Measurements from ENCODE around the gene TNFRSF25.
"Not testable (repeated sequence)": the region's sequence is repeated elsewhere in the genome, so short reads cannot be mapped to it uniquely, and the experiment has no call there.

Gene TNFRSF25

DNA sequence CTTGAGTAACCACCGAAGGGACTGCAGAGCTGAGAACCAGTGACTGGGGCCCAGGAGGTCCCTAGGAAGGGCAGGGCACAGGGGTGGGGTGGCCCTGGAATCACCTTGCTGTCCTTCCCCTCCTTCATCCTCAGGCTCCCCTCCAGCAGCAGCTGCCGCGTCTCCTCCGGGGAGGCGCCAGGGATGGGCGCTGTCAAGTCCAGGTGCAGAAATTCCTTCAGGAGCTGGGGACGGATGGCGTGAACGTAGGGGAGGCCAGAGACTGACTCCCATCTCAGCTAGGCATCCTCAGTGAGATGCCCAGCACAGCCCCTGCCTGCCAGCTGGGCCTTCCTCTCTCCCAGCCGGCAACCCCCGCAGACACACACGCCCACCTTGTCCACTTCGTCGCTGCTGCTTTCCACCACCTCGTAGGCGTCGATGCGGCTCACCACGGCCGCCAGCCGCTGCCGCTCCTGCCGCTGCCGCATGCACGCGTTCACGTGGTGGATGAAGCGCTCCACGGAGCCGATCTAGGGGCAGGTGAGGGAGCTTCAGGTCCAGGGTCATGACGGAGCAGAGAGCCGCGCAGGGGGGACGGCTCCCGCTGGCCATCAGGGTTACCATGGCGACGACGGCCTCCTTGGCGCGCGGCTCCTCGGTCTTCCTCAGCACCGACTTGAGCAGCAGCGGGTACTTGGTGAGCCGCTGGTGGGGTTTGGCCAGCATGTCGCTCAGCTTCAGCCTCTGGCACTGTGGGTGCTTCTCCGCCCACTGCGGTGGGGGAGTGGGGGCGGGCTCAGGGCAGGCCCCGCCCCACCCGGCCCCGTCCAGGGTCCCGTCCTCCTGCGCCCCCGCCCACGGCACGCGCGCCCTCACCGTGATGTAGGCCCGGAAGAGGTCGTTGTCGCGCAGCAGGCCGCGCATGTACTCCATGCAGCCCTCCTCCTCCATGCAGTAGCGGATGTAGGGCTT is 4.4 kb upstream of the TNFRSF25 start:
- DNase-seq (ENCODE audit: low read depth in 1 of 2, low spot score in 1 of 2), result no peak

GRCh38 chr1:6468729-6469461 is 2.9 kb upstream of the TNFRSF25 start:
- no peak for DNase-seq (ENCODE audit: low read depth in 1 of 2, low spot score in 1 of 2)

DNA sequence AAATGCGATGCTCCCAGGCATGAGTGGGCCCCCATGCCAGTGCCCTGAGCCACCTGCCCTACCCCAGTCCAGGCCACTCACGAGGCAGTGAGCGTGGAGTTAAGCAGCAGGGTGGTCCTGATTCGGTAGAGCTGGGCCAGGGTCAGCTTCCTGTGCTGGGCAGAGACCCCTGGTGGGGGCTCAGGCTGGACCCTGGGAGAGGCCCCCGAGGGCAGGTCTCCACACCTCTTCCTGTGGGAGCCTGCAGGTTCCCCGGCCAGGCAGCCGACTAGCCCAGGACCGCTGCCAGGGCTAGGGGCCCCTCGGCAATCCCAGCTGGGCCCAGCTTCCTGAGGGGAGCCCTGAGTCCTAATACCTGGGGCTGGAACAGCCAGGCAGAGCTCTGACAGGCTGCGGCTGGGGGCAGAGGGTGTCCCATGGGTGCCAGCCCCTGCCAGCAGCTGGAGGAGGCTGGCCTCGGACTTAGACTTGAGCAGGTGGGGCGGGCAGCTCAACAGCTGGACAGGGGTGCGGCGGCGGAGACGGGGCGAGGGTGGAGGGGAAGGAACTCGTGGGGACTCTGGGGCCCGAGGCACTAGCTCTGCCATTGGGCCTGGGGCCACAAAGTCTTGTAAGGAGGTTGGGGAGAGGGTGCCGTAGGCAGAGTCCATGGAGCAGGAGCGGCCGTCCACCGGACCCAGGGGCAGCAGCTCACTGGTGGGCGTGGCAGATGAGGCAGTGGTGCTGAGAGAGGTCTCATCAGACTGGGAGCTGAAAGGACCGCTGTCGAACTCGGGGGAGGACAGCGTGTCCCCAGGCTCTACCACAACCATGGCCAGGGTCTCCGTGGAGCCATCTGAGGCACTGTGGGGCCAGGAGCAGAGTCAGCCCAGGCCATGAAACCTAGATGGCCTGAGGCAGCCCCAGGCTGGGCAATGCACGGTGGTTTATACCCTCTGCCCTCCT is 2.0 kb upstream of the TNFRSF25 start:
- no peak for DNase-seq (ENCODE audit: low read depth in 1 of 2, low spot score in 1 of 2)

GRCh38 chr1:6467224-6467623 is 1.3 kb upstream of the TNFRSF25 start:
- DNase-seq (ENCODE audit: low read depth in 1 of 2, low spot score in 1 of 2), result no peak

DNA sequence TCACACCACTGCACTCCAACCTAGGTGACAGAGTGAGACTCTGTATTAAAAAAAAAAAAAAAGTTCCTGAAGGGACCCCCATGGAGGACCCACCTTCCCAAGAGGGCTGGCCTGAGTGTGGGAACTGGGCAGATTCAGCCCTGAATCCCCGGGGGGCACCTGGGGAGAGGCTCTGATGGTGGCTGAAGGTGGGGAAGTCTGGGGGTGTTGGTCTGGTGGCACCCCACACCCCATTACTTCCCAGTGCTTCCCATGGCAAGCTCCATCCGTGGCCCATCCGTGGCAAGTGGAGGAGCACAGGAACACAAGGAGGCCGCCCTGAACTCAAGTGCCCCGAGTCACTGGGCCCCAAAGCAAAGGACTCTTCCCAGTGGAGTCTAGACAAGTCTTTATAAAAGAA is 778 bp upstream of the TNFRSF25 start:
- DNase-seq (ENCODE audit: low read depth in 1 of 2, low spot score in 1 of 2), result no peak

DNA sequence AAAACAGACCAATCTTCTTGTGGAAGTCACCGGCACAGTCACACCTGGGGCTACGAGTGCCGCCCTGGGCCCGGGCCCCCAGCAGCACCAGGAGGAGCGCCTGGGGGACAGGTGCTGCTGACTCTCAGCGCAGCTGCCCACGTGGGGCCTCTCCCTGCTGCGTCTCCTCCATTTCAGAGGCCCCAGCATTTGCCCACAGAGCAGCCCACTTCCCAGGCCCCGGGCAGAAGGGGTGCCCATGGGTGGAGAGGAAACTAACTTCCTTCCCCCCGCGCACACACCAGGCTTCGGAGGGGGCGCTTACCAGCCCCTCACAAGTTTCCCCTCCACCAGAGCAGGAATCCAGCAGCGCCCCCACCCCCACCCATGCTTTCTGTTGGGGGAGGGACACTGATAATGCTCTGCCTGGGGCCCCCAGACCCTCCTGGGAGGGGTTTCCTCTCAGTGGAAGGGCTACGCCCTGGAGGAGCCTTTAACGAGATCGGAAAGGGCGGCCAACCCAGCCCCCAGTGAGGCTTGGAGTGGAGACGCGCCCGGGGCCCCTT is 440 bp downstream of the TNFRSF25 start:
- no peak for DNase-seq (ENCODE audit: low read depth in 1 of 2, low spot score in 1 of 2)

DNA sequence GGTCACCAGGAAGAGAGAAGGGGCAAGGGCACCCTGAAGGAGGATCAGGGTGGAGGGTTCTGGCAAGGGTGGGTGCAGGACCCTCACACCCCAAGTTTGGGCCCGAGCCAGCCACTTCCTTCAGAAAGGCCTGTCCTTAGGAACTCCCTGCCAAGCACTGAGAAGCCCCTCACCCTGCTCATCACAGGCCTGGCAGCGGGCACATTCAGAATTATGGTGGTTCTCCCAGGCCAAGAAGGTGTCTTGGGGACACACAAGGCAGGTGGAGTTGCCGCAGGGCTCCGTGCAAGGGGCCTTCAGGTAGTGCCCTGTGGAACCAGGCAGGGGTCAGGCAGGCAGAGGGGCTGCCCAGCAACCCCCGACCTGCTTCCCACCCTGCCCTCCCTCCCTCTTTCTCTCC is 1.1 kb downstream of the TNFRSF25 start:
- no peak for DNase-seq (ENCODE audit: low read depth in 1 of 2, low spot score in 1 of 2)

GRCh38 chr1:6464514-6464836 is 1.5 kb downstream of the TNFRSF25 start:
- no peak for DNase-seq (ENCODE audit: low read depth in 1 of 2, low spot score in 1 of 2)

DNA sequence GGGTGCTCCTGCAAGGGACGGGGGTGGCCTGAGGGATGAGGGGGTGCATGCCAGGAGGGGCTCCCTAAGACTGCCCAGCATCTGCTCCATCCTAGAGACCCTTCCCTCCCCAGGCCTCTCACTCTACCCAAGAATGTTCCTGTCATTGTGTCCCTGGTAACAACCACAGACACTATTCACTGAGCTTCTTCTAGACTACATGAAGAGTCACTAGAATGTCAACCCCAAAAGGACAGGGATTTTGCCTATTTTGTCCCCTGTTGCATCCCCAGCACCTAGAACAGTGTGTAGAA is 2.9 kb downstream of the TNFRSF25 start:
- no peak for DNase-seq (ENCODE audit: low read depth in 1 of 2, low spot score in 1 of 2)

GRCh38 chr1:6462412-6463119 is 3.4 kb downstream of the TNFRSF25 start:
- no peak for DNase-seq (ENCODE audit: low read depth in 1 of 2, low spot score in 1 of 2)

- no peak for DNase-seq (ENCODE audit: low read depth in 1 of 2, low spot score in 1 of 2)
Observed at GRCh38 chr1:6461538-6462411, 4.2 kb downstream of the TNFRSF25 start.

GRCh38 chr1:6461051-6461530 is 4.9 kb downstream of the TNFRSF25 start:
- no peak for DNase-seq (ENCODE audit: low read depth in 1 of 2, low spot score in 1 of 2)

GRCh38 chr1:6460301-6461050 is 5.5 kb downstream of the TNFRSF25 start:
- DNase-seq (ENCODE audit: low read depth in 1 of 2, low spot score in 1 of 2), result peak; percentile 72 to 77

- DNase-seq (ENCODE audit: low read depth in 1 of 2, low spot score in 1 of 2), result no peak
Observed at GRCh38 chr1:6459850-6460265, 6.1 kb downstream of the TNFRSF25 start.

DNA sequence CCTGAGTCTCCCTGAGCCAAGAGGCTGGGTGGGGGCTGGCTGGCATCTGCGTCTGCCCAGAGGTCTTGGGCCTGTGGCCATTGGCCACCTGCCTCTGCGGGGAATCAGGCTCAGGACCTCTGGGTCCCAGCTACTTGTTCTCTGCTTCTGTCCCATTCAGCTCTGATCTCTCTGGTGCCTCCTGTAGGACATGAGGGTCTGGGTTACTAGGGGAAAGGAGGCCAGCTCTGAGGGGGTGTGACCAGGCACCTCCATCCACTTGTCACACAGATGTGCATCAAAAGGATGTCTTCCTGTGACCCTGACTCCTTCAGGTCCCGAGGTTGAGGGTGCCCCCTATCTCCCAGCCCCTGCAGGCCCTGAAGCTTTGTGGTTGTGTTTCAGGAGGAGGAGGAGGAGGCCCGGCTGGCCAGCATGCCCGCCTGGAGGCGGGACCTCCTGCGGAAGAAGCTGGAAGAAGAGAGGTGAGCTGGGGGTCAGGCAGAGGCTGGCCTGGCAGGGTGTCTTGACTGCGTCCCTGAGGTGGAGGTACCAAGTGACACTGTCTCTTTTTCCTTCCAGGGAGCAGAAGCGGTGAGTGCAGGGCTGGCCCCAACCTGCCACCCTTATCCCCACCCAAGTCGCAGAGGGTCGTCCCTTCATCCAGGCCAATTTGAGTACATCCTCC is 9.0 kb downstream of the TNFRSF25 start:
- no peak for DNase-seq (ENCODE audit: low read depth in 1 of 2, low spot score in 1 of 2)

- DNase-seq (ENCODE audit: low read depth in 1 of 2, low spot score in 1 of 2), result not testable (repeated sequence)
Observed at GRCh38 chr1:6455752-6456520, 10.0 kb downstream of the TNFRSF25 start.

Measured in activated CD4-positive, alpha-beta T cell treated with anti-CD3 and anti-CD28 coated beads, Interleukin-2, amount 50 U/mL, for 24 hours (primary cell).